HepG2 (cell line): ENCODE results near the gene NEAT1. TPM values are rescaled to one million over a fixed set of nuclear protein-coding genes. Genes with fewer than 3 reads are reported as not detected.

ENCODE experiments used
- ARHGAP35 ChIP-seq: sonication (generic); formaldehyde crosslinking; IDR thresholded peaks from 2 replicates; pipeline ENCODE4 v1.9.0; 2022; ENCODE audit warnings: mild to moderate bottlenecking, inconsistent platforms, moderate library complexity, missing genetic modification reagents, borderline replicate concordance
- KMT2B ChIP-seq: IDR thresholded peaks from 2 replicates; pipeline ENCODE4 v1.6.1; 2016; ENCODE audit warnings: missing genetic modification reagents, missing compliant biosample characterization
- REL ChIP-seq: sonication (generic); formaldehyde crosslinking; conservative IDR thresholded peaks from 2 replicates; pipeline ENCODE4 v1.8.0; 2022; ENCODE audit warnings: mild to moderate bottlenecking, missing genetic modification reagents, moderate library complexity
- SOX5 ChIP-seq: IDR thresholded peaks from 2 replicates; pipeline ENCODE4 v1.6.1; 2016; ENCODE audit warnings: borderline replicate concordance
- SRSF9 ChIP-seq: fragments of 200-400 bp; formaldehyde crosslinking; IDR thresholded peaks from 2 replicates; pipeline ENCODE4 v1.6.1; 2018; ENCODE audit warnings: borderline replicate concordance, mild to moderate bottlenecking, low read depth, low read length; ENCODE audit not compliant: insufficient read depth, poor library complexity, severe bottlenecking
- SRY ChIP-seq: sonication (generic); formaldehyde crosslinking; IDR thresholded peaks from 2 replicates; pipeline ENCODE4 v1.8.0; 2022; ENCODE audit warnings: mild to moderate bottlenecking, missing genetic modification reagents
- ZFP36L2 ChIP-seq: sonication (generic); formaldehyde crosslinking; IDR thresholded peaks from 2 replicates; pipeline ENCODE4 v1.4.0; 2020; ENCODE audit warnings: missing genetic modification reagents
- ZMYM3 ChIP-seq: sonication (generic); formaldehyde crosslinking; IDR thresholded peaks from 2 replicates; pipeline ENCODE4 v1.5.1; 2020; ENCODE audit warnings: mild to moderate bottlenecking, missing genetic modification reagents
- ZNF44 ChIP-seq: sonication (generic); formaldehyde crosslinking; IDR thresholded peaks from 2 replicates; pipeline ENCODE4 v1.5.1; 2020; ENCODE audit warnings: mild to moderate bottlenecking, missing genetic modification reagents
- ZNF660 ChIP-seq: sonication (generic); formaldehyde crosslinking; IDR thresholded peaks from 2 replicates; pipeline ENCODE4 v1.5.1; 2020; ENCODE audit warnings: mild to moderate bottlenecking, low read depth, missing genetic modification reagents, borderline replicate concordance
- ZSCAN22 ChIP-seq: sonication (generic); formaldehyde crosslinking; IDR thresholded peaks from 2 replicates; pipeline ENCODE4 v1.4.0; 2020; ENCODE audit warnings: mild to moderate bottlenecking, missing genetic modification reagents
- polyA plus RNA-seq, 8 experiments: library from polyadenylated mRNA; depleted of rRNA in 3 of 8; stranded (reverse) in 7 of 8; unstranded in 1 of 8; fragments of >200 nt; fragmentation: Illumina TruSeq in 4 of 8; extraction: Trizol in 4 of 8; gene quantifications; 2 replicates each; pipeline versions ENCODE4 v1.2.1 to v1.2.3, GENCODE V29; 2011 to 2016; ENCODE audit warnings: low read depth in 4 of 8, missing spikeins in 1 of 8, mixed read lengths in 1 of 8; ENCODE audit not compliant: insufficient read depth in 1 of 8
- total RNA-seq, 5 experiments: library from RNA; depleted of rRNA; stranded (reverse); fragments of >200 nt; fragmentation: Illumina TruSeq; extraction: Trizol; gene quantifications; 2 replicates each; pipeline ENCODE4 v1.2.3, GENCODE V29; 2016; ENCODE audit warnings: low read depth in 1 of 5
- TF ChIP-seq, protein P1 (sequence below): sonication (generic); formaldehyde crosslinking; IDR thresholded peaks from 2 replicates; pipeline ENCODE4 v1.4.0; 2020; ENCODE audit warnings: mild to moderate bottlenecking, missing genetic modification reagents
- TF ChIP-seq, protein P2 (sequence below): sonication (generic); formaldehyde crosslinking; IDR thresholded peaks from 2 replicates; pipeline ENCODE4 v1.5.0; 2020; ENCODE audit warnings: missing genetic modification reagents
- TF ChIP-seq, protein P3 (sequence below): IDR thresholded peaks from 2 replicates; pipeline ENCODE4 v1.6.1; 2016; ENCODE audit warnings: missing compliant biosample characterization, missing genetic modification reagents, borderline replicate concordance
- TF ChIP-seq, protein P4 (sequence below): sonication (generic); formaldehyde crosslinking; IDR thresholded peaks from 2 replicates; pipeline ENCODE4 v1.5.0; 2020; ENCODE audit warnings: mild to moderate bottlenecking, missing genetic modification reagents
- TF ChIP-seq, protein P5 (sequence below): sonication (generic); formaldehyde crosslinking; IDR thresholded peaks from 2 replicates; pipeline ENCODE4 v1.4.0; 2020; ENCODE audit warnings: mild to moderate bottlenecking, missing genetic modification reagents, borderline replicate concordance

Gene NEAT1
- total and polyA plus RNA-seq, 2 of the 13 experiments (the other 11 are each of a cell fraction or from before 2014, with no cell fraction given) = 20.5 to 41.2 TPM

DNA sequence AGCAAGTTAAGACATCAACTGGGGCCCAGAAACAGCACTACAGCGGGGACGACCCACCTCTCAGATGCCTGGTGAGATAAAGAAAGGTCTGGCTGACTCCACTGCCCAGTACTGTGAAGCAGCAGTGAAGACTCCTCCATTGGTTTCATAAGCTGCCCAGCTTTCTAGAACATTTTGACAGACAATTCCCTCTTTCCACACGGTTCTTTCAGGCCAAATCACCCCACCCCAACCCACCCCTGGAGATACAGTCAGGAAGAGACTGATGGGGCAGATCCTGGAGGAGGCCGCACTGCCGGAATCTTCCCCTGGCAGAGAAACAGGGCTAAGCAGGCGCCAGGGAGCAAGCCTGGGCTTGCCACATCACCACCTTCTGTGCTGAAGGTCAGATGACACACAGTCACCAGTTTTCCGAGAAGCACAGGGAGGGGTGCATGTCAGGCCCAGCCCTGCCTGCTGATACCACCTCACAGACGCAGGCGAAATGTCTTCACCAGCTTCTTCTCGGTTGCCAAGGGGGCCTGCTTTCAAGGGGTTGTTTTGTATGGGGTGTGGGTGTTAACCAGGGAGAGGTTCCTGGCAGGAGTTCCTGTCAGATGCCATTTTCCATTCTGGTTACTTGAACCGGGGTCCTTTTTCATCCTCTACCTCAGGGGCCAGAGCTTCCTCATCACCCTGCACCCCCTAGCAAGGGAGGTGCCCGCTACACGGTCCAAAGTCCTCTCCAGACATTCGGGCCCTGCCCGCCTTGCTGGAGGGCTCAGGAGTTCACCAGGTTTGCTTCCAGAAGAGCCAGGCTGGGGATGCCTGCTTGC, 1.4 kb upstream of the NEAT1 start (continued):
- TF ChIP-seq, protein P1, sequence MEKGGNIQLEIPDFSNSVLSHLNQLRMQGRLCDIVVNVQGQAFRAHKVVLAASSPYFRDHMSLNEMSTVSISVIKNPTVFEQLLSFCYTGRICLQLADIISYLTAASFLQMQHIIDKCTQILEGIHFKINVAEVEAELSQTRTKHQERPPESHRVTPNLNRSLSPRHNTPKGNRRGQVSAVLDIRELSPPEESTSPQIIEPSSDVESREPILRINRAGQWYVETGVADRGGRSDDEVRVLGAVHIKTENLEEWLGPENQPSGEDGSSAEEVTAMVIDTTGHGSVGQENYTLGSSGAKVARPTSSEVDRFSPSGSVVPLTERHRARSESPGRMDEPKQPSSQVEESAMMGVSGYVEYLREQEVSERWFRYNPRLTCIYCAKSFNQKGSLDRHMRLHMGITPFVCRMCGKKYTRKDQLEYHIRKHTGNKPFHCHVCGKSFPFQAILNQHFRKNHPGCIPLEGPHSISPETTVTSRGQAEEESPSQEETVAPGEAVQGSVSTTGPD = 0 out of 2 replicates have a peak, but pooled peaks have one; percentile 45
- TF ChIP-seq SRSF9 (no peak), REL (no peak), SRY (CRISPR knock-in tag) (no peak), ARHGAP35 (CRISPR knock-in tag) (no peak), KMT2B (CRISPR knock-in tag) (no peak), ZMYM3 (CRISPR knock-in tag) (no peak; the same call in 1 of the 2 replicates), SOX5 (CRISPR knock-in tag) (peak; percentile 52; the same call in 1 of the 2 replicates), ZFP36L2 (CRISPR knock-in tag) (no peak), ZNF44 (CRISPR knock-in tag) (no peak), ZSCAN22 (CRISPR knock-in tag) (no peak), ZNF660 (CRISPR knock-in tag) (no peak)
- TF ChIP-seq, protein P2, sequence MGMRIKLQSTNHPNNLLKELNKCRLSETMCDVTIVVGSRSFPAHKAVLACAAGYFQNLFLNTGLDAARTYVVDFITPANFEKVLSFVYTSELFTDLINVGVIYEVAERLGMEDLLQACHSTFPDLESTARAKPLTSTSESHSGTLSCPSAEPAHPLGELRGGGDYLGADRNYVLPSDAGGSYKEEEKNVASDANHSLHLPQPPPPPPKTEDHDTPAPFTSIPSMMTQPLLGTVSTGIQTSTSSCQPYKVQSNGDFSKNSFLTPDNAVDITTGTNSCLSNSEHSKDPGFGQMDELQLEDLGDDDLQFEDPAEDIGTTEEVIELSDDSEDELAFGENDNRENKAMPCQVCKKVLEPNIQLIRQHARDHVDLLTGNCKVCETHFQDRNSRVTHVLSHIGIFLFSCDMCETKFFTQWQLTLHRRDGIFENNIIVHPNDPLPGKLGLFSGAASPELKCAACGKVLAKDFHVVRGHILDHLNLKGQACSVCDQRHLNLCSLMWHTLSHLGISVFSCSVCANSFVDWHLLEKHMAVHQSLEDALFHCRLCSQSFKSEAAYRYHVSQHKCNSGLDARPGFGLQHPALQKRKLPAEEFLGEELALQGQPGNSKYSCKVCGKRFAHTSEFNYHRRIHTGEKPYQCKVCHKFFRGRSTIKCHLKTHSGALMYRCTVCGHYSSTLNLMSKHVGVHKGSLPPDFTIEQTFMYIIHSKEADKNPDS (CRISPR knock-in tag) = no peak
- TF ChIP-seq, protein P3, sequence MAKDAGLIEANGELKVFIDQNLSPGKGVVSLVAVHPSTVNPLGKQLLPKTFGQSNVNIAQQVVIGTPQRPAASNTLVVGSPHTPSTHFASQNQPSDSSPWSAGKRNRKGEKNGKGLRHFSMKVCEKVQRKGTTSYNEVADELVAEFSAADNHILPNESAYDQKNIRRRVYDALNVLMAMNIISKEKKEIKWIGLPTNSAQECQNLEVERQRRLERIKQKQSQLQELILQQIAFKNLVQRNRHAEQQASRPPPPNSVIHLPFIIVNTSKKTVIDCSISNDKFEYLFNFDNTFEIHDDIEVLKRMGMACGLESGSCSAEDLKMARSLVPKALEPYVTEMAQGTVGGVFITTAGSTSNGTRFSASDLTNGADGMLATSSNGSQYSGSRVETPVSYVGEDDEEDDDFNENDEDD (CRISPR knock-in tag) = no peak
- TF ChIP-seq, protein P4, sequence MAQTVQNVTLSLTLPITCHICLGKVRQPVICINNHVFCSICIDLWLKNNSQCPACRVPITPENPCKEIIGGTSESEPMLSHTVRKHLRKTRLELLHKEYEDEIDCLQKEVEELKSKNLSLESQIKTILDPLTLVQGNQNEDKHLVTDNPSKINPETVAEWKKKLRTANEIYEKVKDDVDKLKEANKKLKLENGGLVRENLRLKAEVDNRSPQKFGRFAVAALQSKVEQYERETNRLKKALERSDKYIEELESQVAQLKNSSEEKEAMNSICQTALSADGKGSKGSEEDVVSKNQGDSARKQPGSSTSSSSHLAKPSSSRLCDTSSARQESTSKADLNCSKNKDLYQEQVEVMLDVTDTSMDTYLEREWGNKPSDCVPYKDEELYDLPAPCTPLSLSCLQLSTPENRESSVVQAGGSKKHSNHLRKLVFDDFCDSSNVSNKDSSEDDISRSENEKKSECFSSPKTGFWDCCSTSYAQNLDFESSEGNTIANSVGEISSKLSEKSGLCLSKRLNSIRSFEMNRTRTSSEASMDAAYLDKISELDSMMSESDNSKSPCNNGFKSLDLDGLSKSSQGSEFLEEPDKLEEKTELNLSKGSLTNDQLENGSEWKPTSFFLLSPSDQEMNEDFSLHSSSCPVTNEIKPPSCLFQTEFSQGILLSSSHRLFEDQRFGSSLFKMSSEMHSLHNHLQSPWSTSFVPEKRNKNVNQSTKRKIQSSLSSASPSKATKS (CRISPR knock-in tag) = 0 out of 2 replicates have a peak, but pooled peaks have one; percentile 0
- TF ChIP-seq, protein P5, sequence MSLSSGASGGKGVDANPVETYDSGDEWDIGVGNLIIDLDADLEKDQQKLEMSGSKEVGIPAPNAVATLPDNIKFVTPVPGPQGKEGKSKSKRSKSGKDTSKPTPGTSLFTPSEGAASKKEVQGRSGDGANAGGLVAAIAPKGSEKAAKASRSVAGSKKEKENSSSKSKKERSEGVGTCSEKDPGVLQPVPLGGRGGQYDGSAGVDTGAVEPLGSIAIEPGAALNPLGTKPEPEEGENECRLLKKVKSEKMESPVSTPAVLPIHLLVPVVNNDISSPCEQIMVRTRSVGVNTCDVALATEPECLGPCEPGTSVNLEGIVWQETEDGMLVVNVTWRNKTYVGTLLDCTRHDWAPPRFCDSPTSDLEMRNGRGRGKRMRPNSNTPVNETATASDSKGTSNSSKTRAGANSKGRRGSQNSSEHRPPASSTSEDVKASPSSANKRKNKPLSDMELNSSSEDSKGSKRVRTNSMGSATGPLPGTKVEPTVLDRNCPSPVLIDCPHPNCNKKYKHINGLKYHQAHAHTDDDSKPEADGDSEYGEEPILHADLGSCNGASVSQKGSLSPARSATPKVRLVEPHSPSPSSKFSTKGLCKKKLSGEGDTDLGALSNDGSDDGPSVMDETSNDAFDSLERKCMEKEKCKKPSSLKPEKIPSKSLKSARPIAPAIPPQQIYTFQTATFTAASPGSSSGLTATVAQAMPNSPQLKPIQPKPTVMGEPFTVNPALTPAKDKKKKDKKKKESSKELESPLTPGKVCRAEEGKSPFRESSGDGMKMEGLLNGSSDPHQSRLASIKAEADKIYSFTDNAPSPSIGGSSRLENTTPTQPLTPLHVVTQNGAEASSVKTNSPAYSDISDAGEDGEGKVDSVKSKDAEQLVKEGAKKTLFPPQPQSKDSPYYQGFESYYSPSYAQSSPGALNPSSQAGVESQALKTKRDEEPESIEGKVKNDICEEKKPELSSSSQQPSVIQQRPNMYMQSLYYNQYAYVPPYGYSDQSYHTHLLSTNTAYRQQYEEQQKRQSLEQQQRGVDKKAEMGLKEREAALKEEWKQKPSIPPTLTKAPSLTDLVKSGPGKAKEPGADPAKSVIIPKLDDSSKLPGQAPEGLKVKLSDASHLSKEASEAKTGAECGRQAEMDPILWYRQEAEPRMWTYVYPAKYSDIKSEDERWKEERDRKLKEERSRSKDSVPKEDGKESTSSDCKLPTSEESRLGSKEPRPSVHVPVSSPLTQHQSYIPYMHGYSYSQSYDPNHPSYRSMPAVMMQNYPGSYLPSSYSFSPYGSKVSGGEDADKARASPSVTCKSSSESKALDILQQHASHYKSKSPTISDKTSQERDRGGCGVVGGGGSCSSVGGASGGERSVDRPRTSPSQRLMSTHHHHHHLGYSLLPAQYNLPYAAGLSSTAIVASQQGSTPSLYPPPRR = 0 out of 2 replicates have a peak, but pooled peaks have one; percentile 31
